HepG2 (cell line): ENCODE results near the gene WDR3. TPM values are rescaled to one million over a fixed set of nuclear protein-coding genes. Genes with fewer than 3 reads are reported as not detected.
"Not testable (repeated sequence)": the region's sequence is repeated elsewhere in the genome, so short reads cannot be mapped to it uniquely, and the experiment has no call there.

ENCODE experiments used
- ATAC-seq: fragments of 200-7000 bp; cut with Tn5 transposase; 3 replicates; pipeline ENCODE4 v1.9.1; 2020; ENCODE audit warnings: mild to moderate bottlenecking, moderate library complexity
- BruUV-seq: library from RNA; stranded (reverse); fragments of 400-500 nt; replicated peaks from 2 replicates; lab custom pipeline; 2021; lab: Mats Ljungman, UMichigan
- CTCF ChIA-PET: fragments of 300-600 bp; formaldehyde crosslinking; extraction: SDS; loops from one replicate; lab custom pipeline; 2021; ENCODE audit warnings: low total read pairs, inconsistent platforms, low intra/inter-chr PET ratio; lab: Yijun Ruan, JAX
- POLR2A ChIA-PET: fragments of 350-600 bp; sonication (Branson Sonifier 250); formaldehyde crosslinking; loops from one replicate; lab custom pipeline; 2020; ENCODE audit warnings: antibody characterized with exemption, inconsistent platforms; lab: Yijun Ruan, JAX
- DNase-seq: peaks from one replicate; pipeline ENCODE4 v3.0.0-alpha.2; 2015; ENCODE audit warnings: low spot score
- FAIRE-seq: peaks from 3 replicates; lab custom pipeline; 2011; peaks lifted over from hg19 to GRCh38; lab: Jason Lieb, UNC
- H2AFZ ChIP-seq: one replicate; pipeline ENCODE4 v1.6.1; 2011; ENCODE audit warnings: low read length, inconsistent platforms
- H3K27ac ChIP-seq: fragments of 300-600 bp; 3 replicates; pipeline ENCODE4 v1.8.0; 2011; ENCODE audit warnings: mixed run types, mild to moderate bottlenecking, mixed read lengths, low read length, inconsistent platforms; ENCODE audit not compliant: insufficient read depth; ENCODE audit errors: extremely low read length
- H3K27me3 ChIP-seq, 2 experiments: fragments of 200-600 bp in 1 of 2; 2 replicates in 1 of 2; 3 replicates in 1 of 2; pipeline versions ENCODE4 v1.6.0 to v1.8.0; 2011; ENCODE audit warnings: low read length in 2 of 2, mild to moderate bottlenecking in 2 of 2, moderate library complexity in 2 of 2, inconsistent platforms in 1 of 2; ENCODE audit not compliant: insufficient read depth in 2 of 2, control insufficient read depth in 1 of 2
- H3K36me3 ChIP-seq, 2 experiments: fragments of 200-600 bp in 1 of 2; replicated peaks in 1 of 2; 2 replicates in 1 of 2; 3 replicates in 1 of 2; pipeline versions ENCODE4 v1.5.1 to v1.8.0; 2011; ENCODE audit warnings: low read length in 2 of 2, inconsistent platforms in 1 of 2; ENCODE audit not compliant: insufficient read depth in 2 of 2, control insufficient read depth in 1 of 2
- H3K4me1 ChIP-seq: 2 replicates; pipeline ENCODE4 v1.5.1; 2012; ENCODE audit warnings: low read length, inconsistent platforms; ENCODE audit not compliant: insufficient read depth
- H3K4me2 ChIP-seq: 2 replicates; pipeline ENCODE4 v1.6.0; 2011; ENCODE audit warnings: low read depth, low read length, inconsistent platforms
- H3K4me3 ChIP-seq, 3 experiments: fragments of 200-600 bp in 1 of 3; sonication (generic), shearing (Covaris generic) in 1 of 3; replicated peaks in 1 of 3; 2 replicates each; pipeline ENCODE4 v1.5.1; 2011 to 2016; ENCODE audit warnings: low read length in 3 of 3, inconsistent platforms in 2 of 3, low read depth in 2 of 3, mild to moderate bottlenecking in 2 of 3, control low read depth in 1 of 3, mixed read lengths in 1 of 3; ENCODE audit not compliant: insufficient read depth in 1 of 3
- H3K79me2 ChIP-seq: one replicate; pipeline ENCODE4 v1.6.1; 2011; ENCODE audit warnings: low read length, inconsistent platforms; ENCODE audit not compliant: insufficient read depth
- H3K9ac ChIP-seq: 2 replicates; pipeline ENCODE4 v1.6.0; 2011; ENCODE audit warnings: mild to moderate bottlenecking, low read depth, low read length, inconsistent platforms; ENCODE audit not compliant: insufficient read depth
- H3K9me3 ChIP-seq: 2 replicates; pipeline ENCODE4 v1.5.1; 2012; ENCODE audit warnings: mild to moderate bottlenecking, low read length
- H4K20me1 ChIP-seq: 2 replicates; pipeline ENCODE4 v1.6.0; 2011; ENCODE audit warnings: inconsistent platforms, mild to moderate bottlenecking, low read length, moderate library complexity; ENCODE audit not compliant: insufficient read depth
- DR1 ChIP-seq: sonication (generic); formaldehyde crosslinking; IDR thresholded peaks from 2 replicates; pipeline ENCODE4 v1.8.0; 2021; ENCODE audit warnings: mild to moderate bottlenecking, missing genetic modification reagents, inconsistent platforms
- MED8 ChIP-seq: sonication (generic); formaldehyde crosslinking; IDR thresholded peaks from 2 replicates; pipeline ENCODE4 v1.8.1; 2023; ENCODE audit warnings: mild to moderate bottlenecking, missing genetic modification reagents; ENCODE audit not compliant: insufficient replicate concordance
- SETDB1 ChIP-seq: sonication (generic); formaldehyde crosslinking; IDR thresholded peaks from 2 replicates; pipeline ENCODE4 v1.5.1; 2020; ENCODE audit warnings: missing genetic modification reagents, mild to moderate bottlenecking, borderline replicate concordance
- ZNF615 ChIP-seq: sonication (generic); formaldehyde crosslinking; IDR thresholded peaks from 2 replicates; pipeline ENCODE4 v1.5.0; 2020; ENCODE audit warnings: mild to moderate bottlenecking, missing genetic modification reagents, borderline replicate concordance
- WGBS: methylation state at CpG from one replicate; pipeline ENCODE4 v1.1.6; 2017; ENCODE audit warnings: low lambda C conversion rate; 5-methylcytosine and 5-hydroxymethylcytosine counted together
- in situ Hi-C: cut with HindIII; loops from 2 replicates; pipeline ENCODE4 v1.10.0; 2017; ENCODE audit warnings: low pct_unique_long_range_greater_than_20kb; ENCODE audit not compliant: extremely low pct_ligation_motif_present
- intact Hi-C: fragments of 100-400 bp; cut with micrococcal nuclease; formaldehyde crosslinking; loops from one replicate; pipeline ENCODE4 v1.10.0; 2022; ENCODE audit not compliant: unreplicated experiment
- polyA plus RNA-seq, 8 experiments: library from polyadenylated mRNA; depleted of rRNA in 3 of 8; stranded (reverse) in 7 of 8; unstranded in 1 of 8; fragments of >200 nt; fragmentation: Illumina TruSeq in 4 of 8; extraction: Trizol in 4 of 8; gene quantifications; 2 replicates each; pipeline versions ENCODE4 v1.2.1 to v1.2.3, GENCODE V29; 2011 to 2016; ENCODE audit warnings: low read depth in 4 of 8, missing spikeins in 1 of 8, mixed read lengths in 1 of 8; ENCODE audit not compliant: insufficient read depth in 1 of 8
- total RNA-seq, 5 experiments: library from RNA; depleted of rRNA; stranded (reverse); fragments of >200 nt; fragmentation: Illumina TruSeq; extraction: Trizol; gene quantifications; 2 replicates each; pipeline ENCODE4 v1.2.3, GENCODE V29; 2016; ENCODE audit warnings: low read depth in 1 of 5

Gene WDR3
- total and polyA plus RNA-seq, 2 of the 13 experiments (the other 11 are each of a cell fraction or from before 2014, with no cell fraction given), result 15.9 to 55.5 TPM

DNA sequence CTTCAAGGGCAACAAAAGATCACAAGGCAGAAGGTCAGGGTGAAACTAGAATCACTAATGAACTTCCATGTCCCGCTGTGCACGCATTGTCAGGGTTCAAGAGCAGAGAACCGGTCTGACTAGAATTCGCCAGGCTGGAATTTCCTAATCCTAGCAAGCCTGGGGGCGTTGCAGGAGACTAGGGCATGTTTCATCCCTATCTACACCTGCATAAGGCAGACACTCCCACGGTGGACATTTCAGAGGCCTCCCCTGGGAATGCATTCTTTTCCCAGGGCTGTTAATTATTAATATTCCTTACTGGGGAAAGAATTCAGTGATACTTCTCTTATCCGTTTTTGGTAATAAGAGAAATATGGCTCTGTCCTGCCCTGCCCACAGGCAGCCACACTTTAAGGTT, 6.8 kb upstream of the WDR3 start:
- H4K20me1 ChIP-seq, H3K9ac ChIP-seq, intact Hi-C loops, H3K4me2 ChIP-seq, ATAC-seq, FAIRE-seq, H3K27ac ChIP-seq, in situ Hi-C loops, CTCF ChIA-PET, DNase-seq, H3K27me3 ChIP-seq, POLR2A ChIA-PET, H3K9me3 ChIP-seq, H3K4me3 ChIP-seq, BruUV-seq, H2AFZ ChIP-seq: not testable (repeated sequence)
- Histone ChIP-seq H3K79me2 (peaks cover 32% of the 10 kb centered on the region), H3K36me3 (peaks cover 3 to 16% of the 10 kb centered on the region in 2 experiments; a peak in 4 of 5 replicates), H3K4me1 (peaks cover 15% of the 10 kb centered on the region)
- TF ChIP-seq SETDB1 (CRISPR knock-in tag), result peak; percentile 59; the same call in 1 of the 2 replicates
- WGBS, result 78% methylated on average over 3 of the region's 7 CpGs

DNA sequence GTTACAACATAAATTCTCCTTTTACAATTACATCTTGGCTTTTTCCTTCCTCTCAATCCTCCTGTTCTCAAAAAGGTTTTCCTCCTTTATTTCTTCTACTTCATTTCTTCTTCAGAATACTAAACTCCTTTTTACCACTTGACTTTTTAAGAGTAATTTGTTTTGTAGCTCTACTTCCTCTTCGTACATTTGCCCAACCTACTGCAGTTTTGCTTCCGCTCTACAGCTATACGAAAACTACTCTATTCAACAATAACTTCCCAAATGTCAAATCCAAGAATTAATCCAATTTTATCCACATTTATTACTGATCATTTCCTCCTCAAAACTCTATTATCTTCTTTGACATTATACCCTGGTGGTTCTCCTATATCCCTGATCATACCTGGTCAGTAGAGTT, 3.6 kb upstream of the WDR3 start:
- H3K9ac ChIP-seq, result no peak overlapping the region
- no peak for ATAC-seq
- H4K20me1 ChIP-seq, result peaks cover 3% of the 10 kb centered on the region; the same call in 1 of the 2 replicates
- H3K79me2 ChIP-seq, result peaks cover 57% of the 10 kb centered on the region
- H3K4me3 ChIP-seq, result no peak overlapping the region
- no peaks in the 10 kb centered on the region; a peak in 1 of 5 replicates for H3K27me3 ChIP-seq
- no peak for TF ChIP-seq DR1 (CRISPR knock-in tag)
- TF ChIP-seq ZNF615 (CRISPR knock-in tag), result no peak
- TF ChIP-seq MED8, result no peak
- TF ChIP-seq, all 625 proteins: peak for 0
- 95% methylated on average over 3 of the region's 3 CpGs for WGBS
- FAIRE-seq, result no peak
- intact Hi-C loops, result no loop called here
- no peak overlapping the region for H3K27ac ChIP-seq
- in situ Hi-C loops, result no loop called here
- ChIA-PET POLR2A (no interaction called here), CTCF (no interaction called here)
- no peaks in the 10 kb centered on the region for H3K9me3 ChIP-seq
- no peaks in the 10 kb centered on the region; a peak in 1 of 5 replicates for H3K36me3 ChIP-seq
- no peak overlapping the region for H2AFZ ChIP-seq
- no peak overlapping the region for H3K4me2 ChIP-seq
- DNase-seq, result no peak
- H3K4me1 ChIP-seq, result peaks cover 23% of the 10 kb centered on the region
- BruUV-seq, result no TSS peak
